Islet of Langerhans (tissue), 1 donor: ENCODE results near the gene SNTG2.
"Not testable (repeated sequence)": the region's sequence is repeated elsewhere in the genome, so short reads cannot be mapped to it uniquely, and the experiment has no call there.

Experiments used
- FAIRE-seq: peaks from one replicate; lab custom pipeline; 2011; peaks lifted over from hg19 to GRCh38; lab: Jason Lieb, UNC

The SNTG2 gene

DNA sequence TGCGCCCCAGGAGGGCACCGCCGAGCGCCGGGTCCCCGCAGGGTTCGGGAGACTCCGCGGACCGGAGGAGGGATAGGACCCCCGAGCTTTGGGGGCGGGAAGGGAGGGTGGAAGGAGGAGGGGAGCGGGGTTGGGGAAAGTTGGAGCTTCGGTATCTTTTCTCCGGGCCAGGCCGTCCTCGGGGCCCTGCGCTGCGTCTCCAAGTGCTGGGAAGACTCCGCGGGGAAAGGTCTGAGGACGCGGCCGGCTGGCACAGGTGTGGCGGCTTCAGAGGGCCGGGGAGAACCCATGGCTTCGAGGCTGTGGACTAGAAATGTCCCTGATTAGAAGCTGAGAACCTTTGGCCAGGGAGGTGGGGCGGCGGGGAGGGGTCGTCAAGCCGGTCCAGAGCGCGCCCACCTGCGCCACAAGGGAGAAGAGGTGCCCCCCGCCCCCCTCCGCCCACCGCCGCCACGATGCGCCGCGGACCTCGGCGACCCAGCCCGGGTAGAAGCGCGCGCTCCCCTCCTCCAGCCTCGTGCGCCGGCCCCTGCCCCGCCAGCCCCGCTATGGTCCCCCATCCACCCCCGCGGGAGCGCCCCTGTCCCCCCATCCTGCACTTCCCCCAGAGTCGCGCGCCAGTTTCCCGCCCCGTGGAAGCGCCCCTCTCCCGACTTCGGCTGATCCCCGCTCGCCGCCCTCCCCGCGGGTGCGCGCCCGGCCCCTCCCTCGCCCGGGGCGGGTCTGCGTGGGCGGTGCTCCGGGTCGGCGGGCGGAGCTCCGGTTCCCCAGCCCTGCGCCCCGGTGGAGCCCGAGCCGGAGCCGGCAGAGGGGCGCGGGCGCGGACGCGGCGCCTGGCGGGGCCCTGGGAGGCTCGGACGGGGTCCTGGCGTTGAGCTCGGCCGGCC lies at the start of gene SNTG2:
SNTG2 (plus strand) TSS at position 770 of the 887 bp plus-strand sequence. CDS start 148 bp downstream, outside the sequence.
- no peak for FAIRE-seq

DNA sequence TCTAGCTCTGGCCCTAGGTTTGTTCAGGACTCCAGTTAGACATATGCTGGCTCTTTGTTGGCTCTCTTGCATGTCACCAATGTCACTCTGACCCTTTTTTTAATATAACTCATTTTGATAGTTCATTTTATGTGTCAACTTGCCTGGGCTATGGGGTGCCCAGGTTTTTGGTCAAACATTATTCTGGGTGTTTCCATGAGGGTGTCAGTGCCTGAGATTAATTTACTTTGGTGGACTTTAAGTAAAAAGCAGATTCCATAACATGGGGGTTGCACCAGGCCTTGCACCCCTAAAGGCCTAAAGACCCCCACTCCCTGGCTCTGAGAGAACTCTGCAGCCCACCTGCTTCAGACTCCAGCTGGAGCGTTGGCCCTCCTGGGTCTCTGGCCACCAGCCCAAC lies 48.1 kb upstream of the SNTG2 start:
- FAIRE-seq: no peak

DNA sequence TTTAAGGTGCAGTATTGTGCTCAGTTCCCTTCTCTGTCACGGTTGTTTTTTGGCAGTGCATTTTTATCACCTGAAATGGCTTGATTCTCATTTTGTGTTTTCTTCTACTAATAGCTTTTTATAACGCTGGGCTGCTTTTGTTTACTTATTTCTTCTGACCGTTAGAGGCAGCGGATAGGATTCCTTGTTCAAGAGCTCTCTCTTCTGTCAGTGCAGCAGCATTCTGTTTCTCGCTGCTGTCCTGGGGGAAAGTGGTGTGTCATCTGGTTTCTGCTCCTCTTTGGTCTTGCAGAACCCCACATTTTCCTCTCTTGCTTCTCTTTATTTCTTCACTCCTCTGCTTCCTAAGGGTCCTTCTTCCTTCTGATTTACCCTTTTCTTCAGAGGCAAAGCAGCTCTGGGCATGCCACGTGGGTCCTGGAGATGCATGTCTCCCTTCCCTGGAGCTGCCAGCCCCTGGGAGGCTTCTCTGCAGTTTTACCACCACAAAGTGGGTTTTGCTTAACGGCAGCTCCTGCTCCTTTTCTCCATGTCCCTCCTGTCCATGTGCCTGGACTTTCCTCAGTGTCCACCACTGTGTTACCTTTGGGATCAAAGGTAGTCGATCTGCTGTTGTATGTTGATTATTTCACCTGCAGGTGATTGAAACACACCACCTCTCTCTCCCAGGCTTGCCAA lies 47.3 kb upstream of the SNTG2 start:
- no peak for FAIRE-seq

DNA sequence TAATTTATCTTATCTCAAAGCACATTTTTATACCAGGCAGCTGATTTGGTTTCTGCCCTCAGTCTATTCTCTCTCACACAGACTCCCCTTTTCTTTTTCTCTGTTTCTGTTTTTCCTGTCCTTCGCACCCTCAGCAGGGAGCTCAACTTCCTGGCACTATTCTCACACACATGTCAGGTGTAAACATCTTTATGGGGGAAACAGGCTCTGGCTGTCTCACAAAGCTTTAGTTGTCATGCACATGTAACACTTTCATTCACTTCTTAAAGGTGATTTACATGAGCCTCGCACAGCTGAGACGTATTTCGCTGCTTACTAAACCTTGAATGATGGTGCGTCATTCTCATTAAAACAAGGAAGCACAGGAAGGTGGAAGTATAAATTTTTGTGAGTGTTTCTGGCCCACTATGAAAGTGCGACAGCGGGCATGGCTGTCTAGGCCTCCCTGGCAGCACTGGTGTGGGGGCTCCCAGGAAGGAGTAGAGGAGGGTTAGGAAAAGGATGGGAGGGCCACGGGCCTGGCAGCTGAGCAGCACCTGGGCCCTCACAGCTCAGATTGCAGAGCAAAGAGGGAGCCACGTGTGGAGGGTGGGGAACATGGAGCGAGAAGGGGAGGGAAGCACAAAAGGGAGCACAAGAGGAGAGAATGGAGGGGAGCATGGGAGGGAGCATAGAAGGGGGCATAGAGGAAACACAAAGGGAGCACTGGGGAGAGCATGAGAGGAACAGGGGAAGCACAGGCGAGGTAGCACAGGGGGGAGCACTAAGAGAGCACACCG lies 46.2 kb upstream of the SNTG2 start:
- no peak for FAIRE-seq

DNA sequence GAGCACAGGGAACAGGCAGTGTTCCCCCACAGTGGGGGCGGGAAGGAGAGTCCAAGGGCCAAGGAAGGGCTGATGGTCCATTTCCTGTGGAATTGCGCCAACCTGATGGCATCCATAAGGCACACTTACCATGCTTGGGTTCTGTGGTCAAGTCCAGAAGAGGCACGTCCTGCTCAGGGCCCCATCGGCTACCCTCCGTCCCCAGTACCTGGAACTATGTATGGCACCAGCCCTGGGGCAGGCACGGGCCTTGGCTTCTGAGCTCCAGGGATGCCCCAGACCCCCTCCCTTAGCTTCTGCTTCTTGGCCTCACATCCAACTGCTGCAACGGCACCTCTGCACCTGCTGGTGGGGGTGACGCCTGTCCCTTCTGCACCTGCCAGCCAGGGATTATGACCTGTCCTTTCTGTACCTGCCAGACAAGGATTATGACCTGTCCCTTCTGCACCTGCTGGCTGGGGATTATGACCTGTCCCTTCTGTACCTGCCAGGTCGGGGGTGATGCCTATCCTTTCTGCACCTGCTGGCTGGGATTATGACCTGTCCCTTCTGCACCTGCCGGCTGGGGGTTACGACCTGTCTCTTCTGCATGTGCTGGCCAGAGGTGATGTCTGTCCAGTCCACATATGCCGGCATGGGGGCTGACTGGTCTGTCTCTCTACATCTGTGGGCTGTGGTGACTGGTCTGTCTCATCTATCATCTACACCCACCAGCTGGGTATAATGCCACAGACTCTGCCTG lies 45.4 kb upstream of the SNTG2 start:
- FAIRE-seq: no peak

DNA sequence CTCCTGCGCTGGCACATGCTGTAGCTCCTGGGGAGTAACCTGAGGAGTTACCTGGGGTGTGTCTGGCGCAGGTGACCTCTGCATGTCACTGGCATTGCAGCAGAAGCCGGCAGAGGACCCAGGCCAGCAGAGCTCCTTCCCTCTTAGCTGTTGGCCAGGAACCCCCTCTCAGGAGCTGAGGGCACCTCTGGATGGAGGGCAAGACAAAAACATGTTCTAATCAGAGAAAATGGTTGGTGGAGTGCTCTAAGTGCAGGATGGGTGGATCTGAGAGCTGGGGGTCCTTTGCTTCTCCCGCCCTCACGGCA lies 44.9 kb upstream of the SNTG2 start:
- no peak for FAIRE-seq

DNA sequence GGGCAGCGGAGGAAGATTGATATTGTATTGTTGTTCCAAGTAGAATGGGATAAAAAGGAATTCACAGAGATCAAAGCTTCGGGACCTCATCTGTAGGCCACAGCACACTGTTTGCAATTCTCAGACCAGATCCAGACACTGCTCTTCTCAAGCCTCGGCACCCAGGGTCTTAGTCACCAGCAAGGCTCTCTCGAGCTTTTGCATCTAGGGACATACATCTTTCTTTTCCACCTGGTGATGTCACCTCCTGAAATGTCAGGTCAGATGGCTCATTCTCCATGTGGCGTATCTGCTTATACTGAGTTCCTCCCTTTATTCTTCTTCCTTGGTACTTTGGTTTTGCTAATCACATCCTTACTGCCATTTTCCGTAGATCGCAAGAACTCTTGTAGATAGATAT lies 42.9 kb upstream of the SNTG2 start:
- FAIRE-seq: no peak

DNA sequence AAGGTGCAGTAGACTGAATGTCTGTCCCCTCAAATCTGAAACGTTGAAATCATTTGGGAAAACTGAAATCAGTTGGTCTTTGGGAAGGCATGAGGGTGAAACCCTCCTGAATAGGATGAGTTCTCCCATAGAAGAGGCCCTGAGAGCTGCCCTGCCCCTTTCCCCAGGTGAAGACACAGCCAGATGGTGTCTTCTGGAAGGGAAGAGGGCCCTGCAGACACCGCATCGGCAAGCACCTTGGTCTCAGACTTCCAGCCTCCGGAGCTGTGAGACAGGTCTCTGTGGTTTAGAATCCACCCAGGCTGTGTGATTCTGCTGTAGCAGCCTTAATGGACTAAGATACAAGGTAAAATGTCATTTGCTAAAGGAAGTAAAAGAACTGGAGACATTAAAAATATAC lies 42.1 kb upstream of the SNTG2 start:
- FAIRE-seq: no peak

DNA sequence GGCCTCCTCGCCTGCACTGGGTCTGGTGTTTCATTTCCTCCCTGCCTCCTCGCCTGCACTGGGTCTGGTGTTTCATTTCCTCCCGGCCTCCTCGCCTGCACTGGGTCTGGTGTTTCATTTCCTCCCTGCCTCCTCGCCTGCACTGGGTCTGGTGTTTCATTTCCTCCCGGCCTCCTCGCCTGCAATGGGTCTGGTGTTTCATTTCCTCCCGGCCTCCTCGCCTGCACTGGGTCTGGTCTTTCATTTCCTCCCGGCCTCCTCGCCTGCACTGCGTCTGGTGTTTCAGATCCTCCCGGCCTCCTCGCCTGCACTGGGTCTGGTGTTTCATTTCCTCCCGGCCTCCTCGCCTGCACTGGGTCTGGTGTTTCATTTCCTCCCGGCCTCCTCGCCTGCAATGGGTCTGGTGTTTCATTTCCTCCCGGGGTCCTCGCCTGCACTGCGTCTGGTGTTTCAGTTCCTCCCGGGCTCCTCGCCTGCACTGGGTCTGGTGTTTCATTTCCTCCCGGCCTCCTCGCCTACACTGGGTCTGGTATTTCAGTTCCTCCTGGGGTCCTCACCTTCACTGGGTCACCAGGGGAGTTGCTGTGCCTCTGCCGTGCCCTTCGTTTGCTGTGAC lies 40.8 kb upstream of the SNTG2 start:
- FAIRE-seq: not testable (repeated sequence)

DNA sequence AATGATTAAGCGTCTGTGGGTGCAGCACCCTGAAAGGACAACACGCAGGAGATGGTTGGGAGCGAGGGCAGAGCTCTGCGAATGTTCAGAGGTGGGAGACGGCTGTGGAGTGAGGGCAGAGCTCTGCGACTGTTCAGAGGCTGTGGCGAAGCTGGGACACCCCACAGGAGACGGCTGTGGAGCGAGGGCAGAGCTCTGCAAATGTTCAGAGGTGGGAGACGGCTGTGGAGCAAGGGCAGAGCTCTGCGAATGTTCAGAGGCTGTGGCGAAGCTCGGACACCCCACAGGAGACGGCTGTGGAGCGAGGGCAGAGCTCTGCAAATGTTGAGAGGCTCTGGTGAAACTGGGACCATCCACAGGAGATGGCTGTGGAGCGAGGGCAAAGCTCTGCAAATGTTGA lies 40.0 kb upstream of the SNTG2 start:
- no peak for FAIRE-seq

DNA sequence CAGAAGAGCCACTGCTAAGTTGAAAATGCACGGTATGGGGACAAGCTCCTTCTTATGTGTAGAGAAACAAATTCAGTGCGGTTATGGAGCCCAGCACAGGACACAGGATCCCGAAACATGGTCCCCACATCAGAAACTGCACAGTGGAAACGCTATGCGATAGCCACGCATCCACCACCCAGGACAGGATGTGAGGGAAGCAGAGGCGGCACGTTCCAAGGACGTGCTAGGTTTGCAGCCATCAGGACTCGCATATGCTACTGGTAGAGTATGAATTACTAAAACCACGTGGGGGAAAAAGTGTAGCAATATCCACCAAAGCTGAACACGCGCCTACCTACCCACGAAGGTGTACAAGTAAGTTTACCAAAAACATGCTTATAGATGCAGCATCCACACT lies 34.7 kb upstream of the SNTG2 start:
- no peak for FAIRE-seq

DNA sequence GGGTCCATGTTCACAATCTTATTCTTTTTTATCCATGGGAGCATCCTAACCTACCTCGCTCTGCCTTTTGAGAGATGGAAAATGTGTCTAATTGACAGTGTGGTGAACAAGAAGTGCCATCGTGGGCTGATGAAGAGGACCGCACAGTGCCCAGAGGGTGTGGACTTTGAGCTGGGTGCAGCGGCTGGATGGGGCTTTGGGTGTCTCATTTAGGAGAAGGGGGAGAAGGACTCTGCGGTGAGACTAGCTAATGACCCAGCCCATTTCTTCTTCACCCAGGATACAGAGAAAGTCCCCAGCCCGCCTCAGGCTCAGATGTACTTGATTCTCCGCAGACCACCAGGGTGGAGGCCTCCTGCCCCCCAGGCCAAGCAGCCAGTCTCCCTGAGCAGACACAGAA lies 33.7 kb upstream of the SNTG2 start:
- no peak for FAIRE-seq

DNA sequence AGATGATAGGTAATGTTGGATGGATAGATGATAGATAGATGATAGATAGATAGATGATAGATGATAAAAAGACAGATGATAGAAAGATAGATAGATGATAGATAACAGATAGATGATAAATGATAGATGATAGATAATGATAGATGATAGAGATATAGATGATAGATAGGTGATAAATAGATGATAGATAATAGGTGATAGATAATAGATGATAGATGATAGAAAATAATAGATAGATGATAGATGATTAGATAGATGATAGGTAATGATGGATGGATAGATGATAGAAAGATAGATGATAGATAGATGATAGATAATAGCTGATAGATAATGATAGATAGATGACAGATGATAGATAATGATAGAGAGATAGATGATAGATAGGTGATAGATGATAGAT lies 31.0 kb upstream of the SNTG2 start:
- no peak for FAIRE-seq

DNA sequence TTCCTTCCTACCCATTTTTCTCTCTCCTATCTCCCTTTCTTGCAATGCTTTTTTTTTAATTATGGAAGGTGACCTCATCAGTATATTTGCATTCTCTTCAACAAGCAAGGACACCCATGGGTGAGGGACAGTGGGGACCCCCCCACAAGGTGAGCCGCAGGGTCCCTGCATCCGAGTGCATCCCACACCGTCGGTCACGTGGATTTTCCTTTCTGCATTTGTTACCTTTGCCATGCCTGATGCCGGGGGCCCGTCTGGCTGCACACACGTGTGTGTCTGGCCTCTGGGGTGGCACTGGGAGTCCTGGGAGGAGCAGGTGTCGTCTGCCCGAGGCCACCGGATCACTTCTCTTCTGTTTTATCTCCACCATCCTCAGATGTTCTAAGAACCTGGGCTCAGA lies 30.1 kb upstream of the SNTG2 start:
- FAIRE-seq: no peak

DNA sequence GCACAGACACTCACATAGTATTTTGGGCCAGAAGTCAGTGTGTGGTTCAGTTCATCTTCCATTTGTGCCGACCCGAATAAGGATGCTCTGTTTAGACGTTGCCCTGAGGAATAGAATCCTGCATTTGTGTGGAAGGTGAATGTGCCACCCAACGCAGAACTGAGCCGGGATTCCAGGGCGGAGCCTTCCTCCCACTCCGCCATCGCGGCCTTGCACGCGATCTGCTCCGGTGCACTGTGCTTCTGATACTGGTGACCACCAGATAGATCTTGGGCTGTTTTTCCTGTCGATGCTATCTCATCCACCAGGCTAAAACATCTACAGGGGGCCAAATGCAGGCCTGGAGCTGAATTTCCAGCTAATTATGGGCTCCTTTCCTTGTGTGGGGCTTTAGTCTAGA lies 29.6 kb upstream of the SNTG2 start:
- no peak for FAIRE-seq

DNA sequence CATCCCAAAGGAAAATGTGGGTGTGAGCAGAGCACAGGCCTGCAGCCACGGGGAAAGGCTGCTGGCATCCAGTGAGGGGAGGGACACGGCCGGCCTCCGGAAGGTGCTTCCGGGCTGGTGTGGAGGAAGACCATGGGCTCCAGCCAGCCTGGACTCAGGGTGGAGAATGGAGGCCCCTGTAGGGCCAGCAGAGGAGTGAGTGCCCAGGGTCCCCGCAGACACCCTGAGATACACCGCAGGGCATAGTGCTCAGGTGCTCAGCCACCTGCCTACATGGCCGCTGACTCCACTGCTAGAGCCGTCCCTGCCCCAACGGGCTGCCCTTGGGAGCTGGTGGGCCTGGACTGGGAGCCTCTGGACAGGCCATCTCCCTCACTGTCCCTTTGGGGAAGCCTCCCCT lies 28.5 kb upstream of the SNTG2 start:
- FAIRE-seq: no peak

DNA sequence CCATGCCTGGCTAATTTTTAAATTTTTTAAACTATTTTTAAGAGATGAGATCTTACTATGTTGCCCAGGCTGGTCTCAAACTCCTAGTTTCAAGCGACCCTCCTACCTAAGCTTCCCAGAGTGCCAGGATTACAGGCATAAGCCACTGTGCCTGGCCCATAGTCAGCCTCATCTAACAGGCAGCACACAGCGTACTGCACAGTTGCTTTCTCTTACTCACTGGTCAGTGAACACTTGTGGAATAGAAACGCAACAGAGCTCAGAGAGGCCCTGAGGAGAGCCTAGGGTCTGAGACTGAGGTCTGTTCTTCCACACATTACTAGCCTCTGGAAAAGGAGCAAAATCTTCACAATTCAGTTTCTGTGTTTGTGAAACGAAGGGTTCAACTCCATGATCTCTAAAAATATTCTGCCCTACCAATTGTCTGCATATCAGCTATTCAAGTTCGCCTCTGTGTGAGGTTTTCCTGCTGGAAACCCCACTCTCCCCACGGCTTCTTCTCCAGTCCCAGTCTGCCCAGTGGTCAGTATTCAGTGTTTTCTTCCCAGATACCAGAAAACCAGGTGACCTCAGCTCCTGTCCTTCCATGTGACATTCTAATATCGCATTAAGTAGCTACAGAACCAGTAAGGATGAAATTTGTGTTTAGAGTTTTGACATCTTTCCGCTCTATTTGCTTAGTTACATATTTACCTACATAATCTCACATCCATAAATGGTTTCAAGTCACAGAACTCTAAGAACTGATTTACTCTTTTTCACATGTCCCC lies 26.6 kb upstream of the SNTG2 start:
- no peak for FAIRE-seq

DNA sequence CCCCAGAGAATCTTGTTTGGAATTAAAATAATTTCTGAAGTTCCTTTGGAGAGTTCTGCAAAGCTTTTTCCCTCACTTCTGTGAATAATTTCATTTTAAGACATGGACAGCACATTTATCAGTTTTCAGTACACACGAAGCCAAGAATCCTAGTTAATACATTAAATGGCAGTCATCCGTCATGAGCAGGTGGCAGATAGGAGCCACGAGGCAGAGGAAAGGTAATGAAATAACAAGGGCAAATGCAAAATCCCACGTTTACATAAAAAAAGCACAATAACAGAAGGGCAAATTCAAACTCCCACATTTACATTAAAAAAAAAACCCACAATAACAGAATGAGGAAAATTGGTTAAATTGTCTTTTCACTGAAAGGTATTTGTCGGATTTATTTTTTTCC lies 25.9 kb upstream of the SNTG2 start:
- FAIRE-seq: no peak

DNA sequence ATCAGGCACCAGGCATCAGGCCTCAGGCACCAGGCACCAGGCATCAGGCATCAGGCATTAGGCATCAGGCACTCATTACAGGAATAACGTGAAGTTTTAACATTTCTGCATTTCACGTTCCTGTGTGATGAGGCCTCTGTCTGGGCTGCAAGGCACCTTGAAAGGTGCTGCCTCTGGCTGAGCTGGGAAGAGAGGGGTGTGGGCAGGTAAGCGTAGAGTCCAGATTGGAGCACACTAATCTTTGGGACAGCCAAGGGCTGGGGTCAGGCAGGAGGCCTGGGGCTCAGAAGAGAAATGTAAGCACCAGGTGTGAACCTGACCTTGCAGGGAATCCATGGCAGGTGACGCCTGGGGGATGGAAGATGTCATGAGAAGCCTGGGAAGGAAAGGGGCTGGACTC lies 25.3 kb upstream of the SNTG2 start:
- FAIRE-seq: no peak

DNA sequence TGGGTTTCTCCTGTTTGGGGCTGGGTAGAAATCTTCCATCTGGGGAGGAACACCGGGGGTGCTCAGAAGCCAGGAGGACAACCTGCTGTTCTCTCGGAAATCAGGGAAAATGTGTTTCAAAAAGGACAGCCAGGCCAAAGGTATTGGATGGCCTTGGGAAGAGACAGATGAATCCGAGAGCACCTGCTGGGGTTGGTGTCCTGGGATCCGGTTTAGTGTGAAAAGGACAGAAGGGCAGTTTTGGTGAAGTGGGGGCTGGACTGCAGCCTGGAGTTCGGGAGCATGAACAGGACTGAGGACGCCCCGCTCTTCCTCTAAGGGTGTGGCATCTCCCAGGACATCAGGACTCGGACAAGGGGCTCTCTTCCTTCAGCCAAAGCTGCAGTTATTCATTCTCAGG lies 24.9 kb upstream of the SNTG2 start:
- FAIRE-seq: no peak

DNA sequence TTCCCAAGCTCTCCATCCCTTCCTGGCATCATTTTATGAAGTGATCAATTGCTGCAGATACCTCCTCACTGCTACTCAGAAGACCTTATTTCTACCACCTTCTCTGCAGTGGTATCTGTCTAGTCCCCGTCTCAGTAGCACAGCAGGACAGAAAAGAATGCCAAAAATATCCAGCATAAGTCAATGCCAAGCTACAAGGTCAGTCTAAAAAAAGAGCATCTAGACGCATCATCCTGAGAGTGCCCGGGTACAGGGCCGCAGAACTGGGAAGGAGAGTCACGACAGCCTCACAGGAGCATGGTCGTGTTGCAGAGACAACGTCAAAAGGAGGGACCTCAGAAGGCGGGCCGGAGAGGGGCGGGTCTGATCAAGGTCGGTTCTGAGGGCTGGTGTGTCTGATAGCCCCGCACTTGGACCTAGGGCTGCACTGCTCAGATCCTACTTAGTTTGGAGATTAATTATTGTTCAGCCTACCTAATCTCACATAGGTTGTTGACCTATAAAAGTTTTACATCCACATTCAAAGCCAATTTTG lies 24.3 kb upstream of the SNTG2 start:
- FAIRE-seq: no peak
